ENCODE measurements around the gene CDKN1A.
A peak's percentile ranks its signal among the peaks of the same experiment; 100 is the strongest.

Gene CDKN1A

GRCh38 chr6:36725581-36725980, 47.1 kb downstream of the CDKN1A start:
- no peak for DNase-seq (ENCODE audit: low read depth)
- no peak overlapping the region for H3K9ac ChIP-seq (ENCODE audit: low read length)
- peaks cover 3% of the 10 kb centered on the region for H3K27me3 ChIP-seq (replicated peaks; ENCODE audit: control insufficient read depth, insufficient read depth, low read length)
- no peak overlapping the region for H3K4me3 ChIP-seq (ENCODE audit: low read length)
- peaks cover 8% of the 10 kb centered on the region for H3K4me1 ChIP-seq (ENCODE audit: control insufficient read depth, insufficient read depth, low read length)
- H3K36me3 ChIP-seq (ENCODE audit: control insufficient read depth, insufficient read depth, low read length, severe bottlenecking), result no peaks in the 10 kb centered on the region
- no peaks in the 10 kb centered on the region for H3K9me3 ChIP-seq (ENCODE audit: control insufficient read depth, low read length)

- no peaks in the 10 kb centered on the region for H3K9me3 ChIP-seq (ENCODE audit: control insufficient read depth, low read length)
- H3K36me3 ChIP-seq (ENCODE audit: control insufficient read depth, insufficient read depth, low read length, severe bottlenecking), result no peaks in the 10 kb centered on the region
- peaks cover 8% of the 10 kb centered on the region for H3K4me1 ChIP-seq (ENCODE audit: control insufficient read depth, insufficient read depth, low read length)
- no peak overlapping the region for H3K4me3 ChIP-seq (ENCODE audit: low read length)
- H3K27me3 ChIP-seq (replicated peaks; ENCODE audit: control insufficient read depth, insufficient read depth, low read length), result no peaks in the 10 kb centered on the region
- no peak for DNase-seq (ENCODE audit: low read depth)
- H3K9ac ChIP-seq (ENCODE audit: low read length), result no peak overlapping the region
Observed at GRCh38 chr6:36727505-36728021, 49.0 kb downstream of the CDKN1A start.

GRCh38 chr6:36728289-36729160, 50.0 kb downstream of the CDKN1A start:
- Histone ChIP-seq H3K4me3 (ENCODE audit: low read length) (no peak overlapping the region), H3K9ac (ENCODE audit: low read length) (no peak overlapping the region)
- DNase-seq (ENCODE audit: low read depth), result no peak

GRCh38 chr6:36729161-36729524, 50.6 kb downstream of the CDKN1A start:
- Histone ChIP-seq H3K9ac (ENCODE audit: low read length) (no peak overlapping the region), H3K4me1 (ENCODE audit: control insufficient read depth, insufficient read depth, low read length) (peaks cover 8% of the 10 kb centered on the region), H3K4me3 (ENCODE audit: low read length) (no peak overlapping the region), H3K27me3 (replicated peaks; ENCODE audit: control insufficient read depth, insufficient read depth, low read length) (no peaks in the 10 kb centered on the region), H3K9me3 (ENCODE audit: control insufficient read depth, low read length) (no peaks in the 10 kb centered on the region), H3K36me3 (ENCODE audit: control insufficient read depth, insufficient read depth, low read length, severe bottlenecking) (no peaks in the 10 kb centered on the region)
- no peak for DNase-seq (ENCODE audit: low read depth)

More at GRCh38 chr6:36728289-36729160, 50.0 kb downstream of the CDKN1A start:
- Histone ChIP-seq H3K4me1 (ENCODE audit: control insufficient read depth, insufficient read depth, low read length) (peaks cover 8% of the 10 kb centered on the region), H3K27me3 (replicated peaks; ENCODE audit: control insufficient read depth, insufficient read depth, low read length) (no peaks in the 10 kb centered on the region), H3K36me3 (ENCODE audit: control insufficient read depth, insufficient read depth, low read length, severe bottlenecking) (no peaks in the 10 kb centered on the region), H3K9me3 (ENCODE audit: control insufficient read depth, low read length) (no peaks in the 10 kb centered on the region)

- Histone ChIP-seq H3K4me1 (ENCODE audit: control insufficient read depth, insufficient read depth, low read length) (peaks cover 20% of the 10 kb centered on the region), H3K9me3 (ENCODE audit: control insufficient read depth, low read length) (no peaks in the 10 kb centered on the region), H3K9ac (ENCODE audit: low read length) (no peak overlapping the region), H3K27me3 (replicated peaks; ENCODE audit: control insufficient read depth, insufficient read depth, low read length) (no peaks in the 10 kb centered on the region), H3K4me3 (ENCODE audit: low read length) (no peak overlapping the region), H3K36me3 (ENCODE audit: control insufficient read depth, insufficient read depth, low read length, severe bottlenecking) (no peaks in the 10 kb centered on the region)
- DNase-seq (ENCODE audit: low read depth), result no peak
Observed at GRCh38 chr6:36730424-36731380, 52.2 kb downstream of the CDKN1A start.

- H3K4me1 ChIP-seq (ENCODE audit: control insufficient read depth, insufficient read depth, low read length), result peaks cover 25% of the 10 kb centered on the region
- H3K9ac ChIP-seq (ENCODE audit: low read length), result no peak overlapping the region
- no peaks in the 10 kb centered on the region for H3K27me3 ChIP-seq (replicated peaks; ENCODE audit: control insufficient read depth, insufficient read depth, low read length)
- no peak for DNase-seq (ENCODE audit: low read depth)
- H3K36me3 ChIP-seq (ENCODE audit: control insufficient read depth, insufficient read depth, low read length, severe bottlenecking), result no peaks in the 10 kb centered on the region
- H3K4me3 ChIP-seq (ENCODE audit: low read length), result no peak overlapping the region
- H3K9me3 ChIP-seq (ENCODE audit: control insufficient read depth, low read length), result no peaks in the 10 kb centered on the region
Observed at GRCh38 chr6:36731622-36732310, 53.3 kb downstream of the CDKN1A start.

- Histone ChIP-seq H3K36me3 (ENCODE audit: control insufficient read depth, insufficient read depth, low read length, severe bottlenecking) (no peaks in the 10 kb centered on the region), H3K9me3 (ENCODE audit: control insufficient read depth, low read length) (no peaks in the 10 kb centered on the region), H3K9ac (ENCODE audit: low read length) (no peak overlapping the region), H3K27me3 (replicated peaks; ENCODE audit: control insufficient read depth, insufficient read depth, low read length) (no peaks in the 10 kb centered on the region), H3K4me1 (ENCODE audit: control insufficient read depth, insufficient read depth, low read length) (peaks cover 25% of the 10 kb centered on the region), H3K4me3 (ENCODE audit: low read length) (no peak overlapping the region)
- no peak for DNase-seq (ENCODE audit: low read depth)
Observed at GRCh38 chr6:36733300-36733699, 54.8 kb downstream of the CDKN1A start.

GRCh38 chr6:36734486-36735060, 56.1 kb downstream of the CDKN1A start:
- no peak for DNase-seq (ENCODE audit: low read depth)
- H3K4me3 ChIP-seq (ENCODE audit: low read length), result peak overlapping the region; percentile 75
- H3K36me3 ChIP-seq (ENCODE audit: control insufficient read depth, insufficient read depth, low read length, severe bottlenecking), result no peaks in the 10 kb centered on the region
- peaks cover 16% of the 10 kb centered on the region for H3K4me1 ChIP-seq (ENCODE audit: control insufficient read depth, insufficient read depth, low read length)
- no peaks in the 10 kb centered on the region for H3K9me3 ChIP-seq (ENCODE audit: control insufficient read depth, low read length)
- H3K27me3 ChIP-seq (replicated peaks; ENCODE audit: control insufficient read depth, insufficient read depth, low read length), result no peaks in the 10 kb centered on the region
- H3K9ac ChIP-seq (ENCODE audit: low read length), result peak overlapping the region; percentile 79

- peak overlapping the region; percentile 79 for H3K9ac ChIP-seq (ENCODE audit: low read length)
- H3K36me3 ChIP-seq (ENCODE audit: control insufficient read depth, insufficient read depth, low read length, severe bottlenecking), result no peaks in the 10 kb centered on the region
- peak; percentile 67 for DNase-seq (ENCODE audit: low read depth)
- H3K4me1 ChIP-seq (ENCODE audit: control insufficient read depth, insufficient read depth, low read length), result peaks cover 16% of the 10 kb centered on the region
- peak overlapping the region; percentile 75 for H3K4me3 ChIP-seq (ENCODE audit: low read length)
- no peaks in the 10 kb centered on the region for H3K9me3 ChIP-seq (ENCODE audit: control insufficient read depth, low read length)
- no peaks in the 10 kb centered on the region for H3K27me3 ChIP-seq (replicated peaks; ENCODE audit: control insufficient read depth, insufficient read depth, low read length)
Observed at GRCh38 chr6:36735110-36736071, 56.9 kb downstream of the CDKN1A start.

Measured in adipocyte (in vitro differentiated cells).